GM12873 (cell line): Measurements from ENCODE around the gene PIMREG.

Experiments used
- TF ChIP-seq, protein P1 (sequence below): IDR thresholded peaks from 2 replicates; pipeline ENCODE4 v1.5.1; 2012; ENCODE audit warnings: low read depth, mild to moderate bottlenecking, moderate library complexity, low read length, control low read depth; ENCODE audit not compliant: insufficient read depth; ENCODE audit errors: missing control alignments

PIMREG gene

GRCh38 chr17:6437956-6438355 is 6.3 kb upstream of the PIMREG start:
- TF ChIP-seq, protein P1, sequence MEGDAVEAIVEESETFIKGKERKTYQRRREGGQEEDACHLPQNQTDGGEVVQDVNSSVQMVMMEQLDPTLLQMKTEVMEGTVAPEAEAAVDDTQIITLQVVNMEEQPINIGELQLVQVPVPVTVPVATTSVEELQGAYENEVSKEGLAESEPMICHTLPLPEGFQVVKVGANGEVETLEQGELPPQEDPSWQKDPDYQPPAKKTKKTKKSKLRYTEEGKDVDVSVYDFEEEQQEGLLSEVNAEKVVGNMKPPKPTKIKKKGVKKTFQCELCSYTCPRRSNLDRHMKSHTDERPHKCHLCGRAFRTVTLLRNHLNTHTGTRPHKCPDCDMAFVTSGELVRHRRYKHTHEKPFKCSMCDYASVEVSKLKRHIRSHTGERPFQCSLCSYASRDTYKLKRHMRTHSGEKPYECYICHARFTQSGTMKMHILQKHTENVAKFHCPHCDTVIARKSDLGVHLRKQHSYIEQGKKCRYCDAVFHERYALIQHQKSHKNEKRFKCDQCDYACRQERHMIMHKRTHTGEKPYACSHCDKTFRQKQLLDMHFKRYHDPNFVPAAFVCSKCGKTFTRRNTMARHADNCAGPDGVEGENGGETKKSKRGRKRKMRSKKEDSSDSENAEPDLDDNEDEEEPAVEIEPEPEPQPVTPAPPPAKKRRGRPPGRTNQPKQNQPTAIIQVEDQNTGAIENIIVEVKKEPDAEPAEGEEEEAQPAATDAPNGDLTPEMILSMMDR, result no peak

DNA sequence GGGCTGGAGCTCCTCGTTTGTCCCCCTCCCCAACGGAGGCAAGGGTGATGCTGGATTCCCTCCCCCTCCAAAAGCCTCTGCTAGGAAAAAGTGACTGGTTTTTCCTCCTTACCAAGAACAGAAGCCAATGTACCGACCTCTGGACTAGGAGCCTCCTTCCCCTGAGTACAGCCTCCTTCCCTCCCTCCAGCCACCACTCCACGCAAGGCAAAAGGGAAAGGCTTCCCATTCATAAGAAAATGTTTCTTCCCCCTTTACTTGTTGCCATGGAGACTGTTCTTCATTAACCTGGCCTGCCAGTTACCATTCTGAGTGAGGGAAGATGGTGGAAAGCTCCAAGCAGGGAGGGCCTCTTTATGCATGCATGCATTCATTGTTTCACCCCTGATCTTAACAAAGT is 4.3 kb upstream of the PIMREG start:
- TF ChIP-seq, protein P1, result no peak

GRCh38 chr17:6442775-6443174 is 1.5 kb upstream of the PIMREG start:
- TF ChIP-seq, protein P1, result no peak

DNA sequence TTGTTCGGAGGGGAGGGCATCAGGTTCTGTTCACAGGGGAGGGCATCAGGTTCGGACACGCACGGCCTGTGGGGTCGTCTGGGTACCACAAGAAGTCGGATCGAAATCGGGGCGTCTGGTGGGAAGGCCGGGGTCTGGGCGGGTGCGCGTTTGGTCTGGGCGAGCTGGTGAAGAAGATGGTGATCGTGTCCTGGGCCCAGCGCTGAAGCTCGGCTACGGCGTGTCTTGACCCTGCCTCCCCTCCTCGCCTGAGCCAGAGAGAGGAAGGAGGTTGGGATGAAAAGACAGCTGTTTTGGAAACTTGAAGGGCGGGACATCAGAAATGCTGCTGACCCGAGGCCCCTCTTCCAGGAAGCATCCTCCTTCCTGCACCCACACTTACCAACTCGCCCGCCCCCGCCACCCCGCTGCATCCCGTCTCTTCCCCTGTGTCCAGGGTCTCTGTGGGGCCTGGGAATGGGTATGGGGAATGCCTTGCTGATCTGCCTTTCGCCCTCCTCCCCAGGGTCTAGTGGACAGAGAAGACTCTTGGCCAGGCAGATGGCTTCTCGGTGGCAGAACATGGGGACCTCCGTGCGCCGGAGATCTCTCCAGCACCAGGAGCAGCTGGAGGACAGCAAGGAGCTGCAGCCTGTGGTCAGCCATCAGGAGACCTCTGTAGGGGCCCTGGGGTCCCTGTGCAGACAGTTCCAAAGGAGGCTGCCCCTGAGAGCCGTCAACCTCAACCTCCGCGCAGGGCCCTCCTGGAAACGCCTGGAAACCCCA is 498 bp downstream of the PIMREG start:
- TF ChIP-seq, protein P1, result no peak

DNA sequence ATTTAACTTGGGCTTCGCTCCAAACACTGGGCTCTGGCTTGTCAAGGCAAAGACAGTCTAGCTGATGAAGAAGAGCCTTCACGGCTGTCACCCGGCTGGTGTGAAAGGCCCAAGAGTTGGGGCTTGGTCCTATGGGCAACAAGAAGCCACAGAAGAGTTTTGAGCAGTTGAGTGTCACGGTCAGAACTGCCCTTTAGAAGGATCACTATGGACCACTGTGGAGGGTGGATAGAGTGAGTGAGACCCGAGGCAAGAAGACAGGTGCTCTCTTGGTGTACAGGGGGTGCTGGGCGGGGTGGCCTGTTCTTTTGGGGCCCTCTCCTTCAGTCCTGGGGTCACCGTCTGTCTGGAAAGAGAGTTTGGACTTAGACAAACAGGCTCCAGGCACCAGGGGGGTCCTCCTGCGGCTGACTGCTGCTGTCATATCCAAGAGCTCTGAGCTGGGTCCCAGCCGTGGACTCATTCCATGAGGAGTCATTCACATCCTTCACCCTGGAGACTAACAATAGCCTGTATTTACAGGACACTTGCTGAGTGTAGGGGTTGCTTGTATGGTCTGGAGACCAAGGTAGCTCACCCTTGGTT is 2.4 kb downstream of the PIMREG start:
- TF ChIP-seq, protein P1, result no peak

GRCh38 chr17:6448473-6448872 is 4.2 kb downstream of the PIMREG start:
- TF ChIP-seq, protein P1, result no peak

GRCh38 chr17:6449307-6449706 is 5.1 kb downstream of the PIMREG start:
- TF ChIP-seq, protein P1, result no peak
